ENCODE results near the gene MRPS25.
"Not testable (repeated sequence)": the region's sequence is repeated elsewhere in the genome, so short reads cannot be mapped to it uniquely, and the experiment has no call there.

The MRPS25 gene

GRCh38 chr3:15042936-15043335 lies 22.2 kb downstream of the MRPS25 start:
- DNase-seq: no peak

DNA sequence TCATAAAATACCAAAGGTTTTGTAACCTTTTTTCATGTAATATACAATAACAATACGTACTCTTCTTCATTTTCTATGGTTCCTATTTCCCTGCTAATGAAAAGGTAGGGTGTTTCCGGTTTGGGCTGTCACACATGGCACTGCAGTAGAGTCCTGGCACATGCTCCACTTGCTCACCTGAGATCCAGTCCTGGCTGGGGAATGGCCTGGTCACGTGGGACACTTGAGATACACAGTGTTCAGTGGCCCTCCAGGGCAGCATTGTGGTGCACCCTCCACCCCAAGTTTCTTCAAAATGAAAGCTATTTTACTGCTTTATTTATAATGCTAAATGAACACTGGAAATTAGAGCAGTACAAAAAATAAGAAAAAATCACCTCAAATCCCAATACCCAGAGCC lies 23.2 kb downstream of the MRPS25 start:
- no peak for DNase-seq

DNA sequence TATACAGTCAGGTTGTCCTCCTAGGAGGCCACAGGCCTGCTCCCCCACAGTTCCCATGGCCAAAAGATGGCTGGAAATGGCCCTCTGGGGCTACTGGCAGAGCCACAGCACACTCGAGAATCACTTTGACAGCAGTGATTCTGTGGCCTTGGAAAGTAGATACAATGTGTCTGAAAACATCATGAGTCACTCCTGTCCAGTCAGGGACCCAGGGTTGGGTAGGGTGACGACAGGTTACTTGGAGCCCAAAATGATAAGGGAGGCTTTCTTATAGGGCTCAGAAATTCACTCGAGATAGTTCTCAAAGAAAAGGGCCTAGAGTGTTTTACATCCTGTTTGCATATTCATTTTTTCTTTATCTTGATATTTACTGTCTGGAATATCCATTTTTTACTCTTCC lies 24.3 kb downstream of the MRPS25 start:
- DNase-seq: no peak

DNA sequence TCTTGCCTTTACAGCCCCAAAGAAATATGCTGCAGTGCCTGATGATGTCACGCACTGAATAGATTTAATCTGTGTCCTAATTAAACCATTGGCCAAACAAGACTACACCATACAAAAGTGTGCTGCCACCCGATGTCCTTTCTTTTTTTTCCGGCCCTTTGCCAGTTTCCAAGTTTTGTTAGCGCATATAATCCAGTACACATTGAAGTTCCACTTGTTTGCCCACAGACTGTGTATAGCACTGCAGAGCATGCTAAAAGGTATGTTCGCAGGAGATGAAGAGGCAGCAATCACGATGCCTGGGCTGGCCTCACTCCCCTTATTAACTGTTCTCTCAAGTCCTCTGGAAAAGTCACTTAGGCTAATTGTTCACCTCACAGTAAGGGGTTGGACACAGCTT lies 26.8 kb downstream of the MRPS25 start:
- no peak for DNase-seq

- DNase-seq: no peak
Observed at GRCh38 chr3:15033103-15033502, 32.0 kb downstream of the MRPS25 start.

GRCh38 chr3:15032650-15033049 lies 32.5 kb downstream of the MRPS25 start:
- no peak for DNase-seq

DNA sequence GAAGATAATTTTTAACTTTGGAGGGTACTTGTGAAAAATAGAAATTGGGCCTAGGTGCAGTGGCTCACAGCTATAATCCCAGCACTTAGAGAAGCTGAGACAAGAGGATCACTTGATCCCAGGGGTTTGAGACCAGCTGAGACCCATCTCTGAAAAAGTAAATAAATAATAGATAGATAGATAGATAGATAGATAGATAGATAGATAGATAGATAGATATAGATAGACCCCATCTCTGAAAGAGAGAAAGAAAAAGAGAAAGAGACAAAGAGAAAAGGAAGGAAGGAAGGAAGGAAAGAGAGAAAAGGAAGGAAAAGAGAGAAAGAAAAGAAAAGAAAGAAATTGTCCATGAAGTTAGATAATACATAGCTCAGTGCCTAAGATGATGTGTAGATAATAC lies 35.5 kb downstream of the MRPS25 start:
- DNase-seq: no peak

DNA sequence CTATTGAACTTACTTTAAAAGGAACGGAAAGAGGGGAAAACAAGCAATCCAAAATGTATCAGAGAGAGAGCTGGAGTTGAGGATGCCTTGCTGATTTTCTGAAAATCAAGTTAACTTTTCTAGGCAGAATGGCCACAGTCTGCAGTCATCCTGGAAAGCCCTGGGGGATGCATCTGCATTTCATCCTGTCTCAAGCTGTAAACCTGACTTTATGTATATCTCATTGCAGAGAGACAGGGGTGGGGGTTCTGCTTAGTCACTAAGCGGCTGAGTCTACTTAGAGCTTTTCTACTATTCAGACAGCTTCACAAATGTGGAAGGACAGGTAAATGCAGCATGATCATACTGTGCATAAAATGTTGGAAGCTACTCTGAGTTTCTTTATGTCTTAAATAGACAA lies 41.4 kb downstream of the MRPS25 start:
- DNase-seq: no peak

GRCh38 chr3:15023249-15023648 lies 41.9 kb downstream of the MRPS25 start:
- no peak for DNase-seq

DNA sequence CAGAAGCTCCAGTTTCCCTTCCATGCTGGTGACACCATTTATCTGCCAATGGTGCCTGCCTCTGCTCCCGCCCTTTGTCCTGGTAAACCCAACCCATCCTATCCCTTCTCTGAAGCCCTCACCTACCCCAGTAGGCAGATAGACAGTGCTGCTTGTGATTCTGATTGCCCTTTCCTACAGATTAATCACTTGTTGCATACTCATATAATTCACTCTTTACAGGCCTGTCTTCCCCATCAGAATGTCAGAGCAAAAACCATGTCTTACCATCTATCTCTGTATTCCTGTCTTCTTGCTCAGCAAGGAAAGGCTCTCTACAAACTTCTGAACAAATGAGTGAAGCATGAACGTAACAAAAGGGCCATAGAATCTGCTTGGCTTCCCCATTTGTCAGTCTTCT lies 47.9 kb downstream of the MRPS25 start:
- no peak for DNase-seq

DNA sequence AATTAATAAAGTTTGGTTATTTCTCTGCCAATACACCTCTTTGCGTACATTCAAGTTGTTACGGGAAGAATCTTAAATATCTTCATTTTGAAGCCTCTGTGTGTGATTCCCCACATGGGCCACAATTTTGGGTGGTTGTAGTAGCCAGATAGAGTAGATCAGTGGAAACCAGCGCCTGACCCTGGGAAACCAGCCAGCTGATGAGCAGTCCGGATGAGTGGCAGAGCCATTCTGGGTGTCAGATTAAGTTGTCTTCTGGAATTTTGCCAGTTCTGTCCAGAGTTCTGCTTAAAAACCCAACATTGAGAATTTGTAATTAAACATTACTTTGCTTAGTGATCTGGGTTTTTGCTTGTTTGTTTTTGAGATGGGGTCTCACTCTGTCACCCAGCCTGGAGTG lies 49.7 kb downstream of the MRPS25 start:
- no peak for DNase-seq

GRCh38 chr3:15014606-15015328 lies 50.3 kb downstream of the MRPS25 start:
- DNase-seq: no peak

DNA sequence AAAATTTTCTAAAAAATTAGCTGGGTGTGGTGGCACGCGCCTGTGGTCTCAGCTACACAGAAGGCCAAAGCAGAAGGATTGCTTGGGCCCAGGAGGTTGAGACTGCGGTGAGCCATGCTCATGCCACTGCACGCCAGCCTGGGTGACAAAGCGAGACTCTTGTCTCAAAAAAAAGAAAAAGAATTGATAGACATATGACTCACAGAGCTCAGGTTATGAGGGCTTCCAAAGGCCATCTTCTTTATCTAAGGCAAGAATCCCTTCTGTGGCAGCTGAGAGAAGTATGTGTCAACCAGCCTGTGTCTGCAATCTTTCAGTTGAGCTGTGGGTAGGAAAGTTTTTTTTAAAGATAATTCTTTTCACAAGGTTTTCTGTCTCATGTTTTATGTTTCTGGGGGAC lies 53.9 kb downstream of the MRPS25 start:
- no peak for DNase-seq

DNA sequence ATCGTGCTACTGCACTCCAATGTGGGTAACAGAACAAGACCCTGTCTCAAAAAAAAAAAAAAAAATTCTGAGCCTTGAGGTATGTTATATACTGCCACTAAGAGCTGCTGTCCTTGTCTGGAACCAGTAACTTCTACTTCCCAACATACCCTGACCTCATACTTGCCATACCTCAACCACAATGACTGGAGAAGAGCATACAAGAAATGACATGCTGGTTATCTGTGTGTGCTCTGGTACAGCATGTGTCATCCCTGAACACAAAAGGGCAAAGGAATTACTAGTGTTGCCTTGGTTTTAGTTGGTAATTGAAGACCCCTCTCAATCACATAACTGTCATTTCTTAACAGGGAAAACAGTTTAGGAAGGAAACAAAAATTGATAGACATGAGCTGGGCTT lies 54.5 kb downstream of the MRPS25 start:
- DNase-seq: no peak

DNA sequence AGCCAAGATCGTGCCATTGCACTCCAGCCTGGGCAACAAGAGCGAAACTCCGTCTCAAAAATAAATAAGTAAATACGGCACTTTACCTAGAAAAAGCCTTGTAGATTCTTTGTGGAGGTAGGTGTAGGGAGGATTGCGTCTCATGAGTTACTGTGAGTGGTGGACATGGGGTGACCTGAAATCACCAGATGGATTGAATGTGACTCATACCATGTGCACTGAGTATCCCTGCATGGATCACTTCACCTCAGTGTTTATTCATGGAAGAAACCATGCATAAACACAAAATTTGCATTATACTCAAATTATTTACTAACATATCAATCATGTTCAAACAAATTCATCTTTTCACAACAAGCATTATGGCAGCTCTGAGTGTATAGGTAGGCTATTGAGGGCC lies 55.9 kb downstream of the MRPS25 start:
- DNase-seq: no peak

GRCh38 chr3:15007681-15008141 lies 57.4 kb downstream of the MRPS25 start:
- no peak for DNase-seq

GRCh38 chr3:14999182-14999581 lies 65.9 kb downstream of the MRPS25 start:
- DNase-seq: not testable (repeated sequence)

Measured in cerebellar nuclear complex (tissue), 1 donor.